SK-N-SH (cell line): ENCODE data around the gene SAMD1. TPM values are rescaled to one million over a fixed set of nuclear protein-coding genes. Genes with fewer than 3 reads are reported as not detected.
A peak's percentile ranks its signal among the peaks of the same experiment; 100 is the strongest.

ENCODE experiments used
- CTCF ChIA-PET: fragments of 300-600, 350-600 bp; formaldehyde crosslinking; extraction: SDS; loops from one replicate; lab custom pipeline; 2021; lab: Yijun Ruan, JAX
- POLR2A ChIA-PET: fragments of 350-600 bp; sonication (Branson Sonifier 250); formaldehyde crosslinking; extraction: SDS; loops from one replicate; lab custom pipeline; 2020; ENCODE audit warnings: antibody characterized with exemption, inconsistent platforms; lab: Yijun Ruan, JAX
- DNase-seq: peaks from one replicate; pipeline ENCODE4 v3.0.0; 2012
- H2AFZ ChIP-seq: fragments of 200-600 bp; sonication (generic); 2 replicates; pipeline ENCODE4 v1.8.1; 2016; ENCODE audit warnings: antibody characterized with exemption, mild to moderate bottlenecking, low read depth
- H3F3A ChIP-seq: fragments of 200-600 bp; sonication (generic); replicated peaks from 2 replicates; pipeline ENCODE3; 2016; ENCODE audit warnings: antibody characterized with exemption, mild to moderate bottlenecking; ENCODE audit not compliant: insufficient read depth
- H3K27ac ChIP-seq, 2 experiments: fragments of 200-500 bp in 1 of 2; fragments of 200-600 bp in 1 of 2; sonication (Bioruptor generic) in 1 of 2; sonication (generic), shearing (Covaris generic) in 1 of 2; 2 replicates each; pipeline versions ENCODE4 v1.5.1 to v1.6.1; 2014 to 2016; ENCODE audit warnings: low read depth in 2 of 2, inconsistent platforms in 1 of 2, low read length in 1 of 2, mild to moderate bottlenecking in 1 of 2, mixed read lengths in 1 of 2
- H3K27me3 ChIP-seq: fragments of 200-600 bp; sonication (generic), shearing (Covaris generic); 2 replicates; pipeline ENCODE4 v1.6.1; 2016; ENCODE audit warnings: mixed run types; ENCODE audit not compliant: insufficient read depth
- H3K36me3 ChIP-seq, 2 experiments: fragments of 200-500 bp in 1 of 2; fragments of 200-600 bp in 1 of 2; sonication (Bioruptor generic) in 1 of 2; sonication (generic) in 1 of 2; replicated peaks in 1 of 2; 2 replicates each; pipeline versions ENCODE3 to v1.5.1; 2014 to 2016; ENCODE audit warnings: low read length in 1 of 2, mild to moderate bottlenecking in 1 of 2; ENCODE audit not compliant: insufficient read depth in 2 of 2, control insufficient read depth in 1 of 2
- H3K4me1 ChIP-seq, 2 experiments: fragments of 200-500 bp in 1 of 2; fragments of 200-600 bp in 1 of 2; sonication (Bioruptor generic) in 1 of 2; sonication (generic), shearing (Covaris generic) in 1 of 2; 2 replicates each; pipeline versions ENCODE4 v1.5.1 to v1.6.1; 2014 to 2016; ENCODE audit warnings: low read depth in 1 of 2, low read length in 1 of 2, mixed run types in 1 of 2; ENCODE audit not compliant: insufficient read depth in 2 of 2, control insufficient read depth in 1 of 2
- H3K4me2 ChIP-seq: fragments of 200-600 bp; sonication (generic), shearing (Covaris generic); 2 replicates; pipeline ENCODE4 v1.6.1; 2017; ENCODE audit warnings: mixed run types
- H3K4me3 ChIP-seq, 2 experiments: fragments of 200-500 bp in 1 of 2; fragments of 200-600 bp in 1 of 2; sonication (Bioruptor generic) in 1 of 2; sonication (generic), shearing (Covaris generic) in 1 of 2; 2 replicates each; pipeline versions ENCODE4 v1.5.1 to v1.8.1; 2014 to 2016; ENCODE audit warnings: low read depth in 2 of 2, inconsistent platforms in 1 of 2, low read length in 1 of 2, mild to moderate bottlenecking in 1 of 2, mixed read lengths in 1 of 2, moderate library complexity in 1 of 2
- H3K79me2 ChIP-seq: fragments of 200-600 bp; sonication (generic); 2 replicates; pipeline ENCODE4 v1.8.1; 2017; ENCODE audit warnings: mild to moderate bottlenecking; ENCODE audit not compliant: insufficient read depth
- H3K9ac ChIP-seq: fragments of 200-600 bp; sonication (generic); 2 replicates; pipeline ENCODE4 v1.6.1; 2017; ENCODE audit warnings: mixed run types
- H3K9me2 ChIP-seq: fragments of 200-600 bp; sonication (generic); 2 replicates; pipeline ENCODE4 v1.6.1; 2017; ENCODE audit warnings: mixed run types
- H3K9me3 ChIP-seq: fragments of 200-600 bp; sonication (generic); 2 replicates; pipeline ENCODE4 v1.6.1; 2017; ENCODE audit warnings: mixed run types, mild to moderate bottlenecking, moderate library complexity
- H4K20me1 ChIP-seq: fragments of 200-600 bp; sonication (generic); 2 replicates; pipeline ENCODE4 v1.6.1; 2017; ENCODE audit warnings: mild to moderate bottlenecking, mixed run types; ENCODE audit not compliant: insufficient read depth
- EZH2phosphoT487 ChIP-seq: fragments of 200-600 bp; sonication (generic); IDR thresholded peaks from 2 replicates; pipeline ENCODE4 v1.6.1; 2017; ENCODE audit warnings: low read depth, mixed run types, mild to moderate bottlenecking, antibody characterized with exemption, moderate library complexity, borderline replicate concordance
- FOSL2 ChIP-seq: IDR thresholded peaks from 2 replicates; pipeline ENCODE4 v1.4.0; 2012; ENCODE audit warnings: low read depth, mild to moderate bottlenecking, moderate library complexity, borderline replicate concordance
- FOXJ3 ChIP-seq: sonication (generic); formaldehyde crosslinking; IDR thresholded peaks from 2 replicates; pipeline ENCODE4 v1.5.1; 2020; ENCODE audit warnings: mild to moderate bottlenecking, missing genetic modification reagents
- GABPA ChIP-seq: IDR thresholded peaks from 2 replicates; pipeline ENCODE4 v1.4.0; 2012; ENCODE audit warnings: low read depth, mild to moderate bottlenecking
- GATA2 ChIP-seq: sonication (generic); formaldehyde crosslinking; IDR thresholded peaks from 2 replicates; pipeline ENCODE4 v1.5.0; 2020; ENCODE audit warnings: mild to moderate bottlenecking, missing genetic modification reagents
- MEF2A ChIP-seq: IDR thresholded peaks from 2 replicates; pipeline ENCODE4 v1.4.0; 2012; ENCODE audit warnings: low read depth, borderline replicate concordance
- NRF1 ChIP-seq: IDR thresholded peaks from 2 replicates; pipeline ENCODE4 v1.6.1; 2012; ENCODE audit warnings: low read depth, mild to moderate bottlenecking, low read length
- RAD21 ChIP-seq: IDR thresholded peaks from 2 replicates; pipeline ENCODE4 v1.6.1; 2012; ENCODE audit warnings: mild to moderate bottlenecking, low read length
- RCOR1 ChIP-seq: fragments of 150-350 bp; IDR thresholded peaks from 2 replicates; pipeline ENCODE4 v1.6.1; 2017; ENCODE audit warnings: antibody characterized with exemption, low read length
- RXRA ChIP-seq: IDR thresholded peaks from 2 replicates; pipeline ENCODE4 v1.4.0; 2012; ENCODE audit warnings: low read depth, mild to moderate bottlenecking, borderline replicate concordance
- SIN3A ChIP-seq: IDR thresholded peaks from 2 replicates; pipeline ENCODE4 v1.6.1; 2012; ENCODE audit warnings: low read depth, mild to moderate bottlenecking, low read length, moderate library complexity, borderline replicate concordance
- SMC3 ChIP-seq: IDR thresholded peaks from 2 replicates; pipeline ENCODE4 v1.6.1; 2012; ENCODE audit warnings: low read depth, low read length, improper control_type of control experiment
- TAF1 ChIP-seq: IDR thresholded peaks from 2 replicates; pipeline ENCODE4 v1.6.1; 2012; ENCODE audit warnings: low read depth, mild to moderate bottlenecking, low read length, moderate library complexity, borderline replicate concordance
- TEAD4 ChIP-seq: IDR thresholded peaks from 2 replicates; pipeline ENCODE4 v1.4.0; 2012; ENCODE audit warnings: mild to moderate bottlenecking, borderline replicate concordance; ENCODE audit not compliant: insufficient read depth
- YY1 ChIP-seq: IDR thresholded peaks from 2 replicates; pipeline ENCODE4 v1.4.0; 2012; ENCODE audit warnings: low read depth, mild to moderate bottlenecking
- WGBS: methylation state at CpG from one replicate; pipeline ENCODE4 v1.1.6; 2017; ENCODE audit warnings: low lambda C conversion rate; 5-methylcytosine and 5-hydroxymethylcytosine counted together
- polyA plus RNA-seq, 3 experiments: library from polyadenylated mRNA; depleted of rRNA; stranded (reverse); fragments of >200 nt; gene quantifications; 2 replicates each; pipeline ENCODE4 v1.2.3, GENCODE V29; 2012
- TF ChIP-seq, protein P1 (sequence below): fragments of 200-600 bp; sonication (generic); IDR thresholded peaks from 2 replicates; pipeline ENCODE4 v1.6.1; 2017; ENCODE audit warnings: antibody characterized with exemption, mild to moderate bottlenecking, moderate library complexity
- TF ChIP-seq, protein P2 (sequence below): IDR thresholded peaks from 2 replicates; pipeline ENCODE4; 2012
- TF ChIP-seq, protein P3 (sequence below): IDR thresholded peaks from 2 replicates; pipeline ENCODE4 v1.6.1; 2012; ENCODE audit warnings: mild to moderate bottlenecking, low read depth, low read length, moderate library complexity
- TF ChIP-seq, protein P4 (sequence below): IDR thresholded peaks from 2 replicates; pipeline ENCODE4 v1.4.0; 2012; ENCODE audit warnings: low read depth, borderline replicate concordance
- TF ChIP-seq, protein P5 (sequence below): IDR thresholded peaks from 2 replicates; pipeline ENCODE4 v1.4.0; 2012; ENCODE audit warnings: low read depth, borderline replicate concordance

Gene SAMD1
- polyA plus RNA-seq, 1 of the 3 experiments (the other 2 are of a cell fraction) = 19.0 TPM

DNA sequence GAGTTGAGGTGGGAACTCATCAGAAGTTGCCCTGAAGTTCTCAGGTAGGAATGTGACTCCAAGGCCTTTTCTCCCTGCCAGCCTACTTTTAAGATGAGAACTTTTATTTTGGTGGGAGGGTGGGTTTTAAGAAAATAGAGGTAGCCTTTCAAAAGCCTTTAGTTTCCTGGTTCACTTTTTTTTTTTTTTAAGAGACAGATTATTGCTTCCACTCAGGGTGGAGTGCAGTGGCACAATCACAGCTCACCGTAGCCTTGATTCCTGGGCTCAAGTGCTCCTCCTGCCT, 7.9 kb downstream of the SAMD1 start (continued):
- TF ChIP-seq SMC3 (no peak), RCOR1 (no peak), FOXJ3 (no peak), RXRA (no peak), EZH2phosphoT487 (no peak)

DNA sequence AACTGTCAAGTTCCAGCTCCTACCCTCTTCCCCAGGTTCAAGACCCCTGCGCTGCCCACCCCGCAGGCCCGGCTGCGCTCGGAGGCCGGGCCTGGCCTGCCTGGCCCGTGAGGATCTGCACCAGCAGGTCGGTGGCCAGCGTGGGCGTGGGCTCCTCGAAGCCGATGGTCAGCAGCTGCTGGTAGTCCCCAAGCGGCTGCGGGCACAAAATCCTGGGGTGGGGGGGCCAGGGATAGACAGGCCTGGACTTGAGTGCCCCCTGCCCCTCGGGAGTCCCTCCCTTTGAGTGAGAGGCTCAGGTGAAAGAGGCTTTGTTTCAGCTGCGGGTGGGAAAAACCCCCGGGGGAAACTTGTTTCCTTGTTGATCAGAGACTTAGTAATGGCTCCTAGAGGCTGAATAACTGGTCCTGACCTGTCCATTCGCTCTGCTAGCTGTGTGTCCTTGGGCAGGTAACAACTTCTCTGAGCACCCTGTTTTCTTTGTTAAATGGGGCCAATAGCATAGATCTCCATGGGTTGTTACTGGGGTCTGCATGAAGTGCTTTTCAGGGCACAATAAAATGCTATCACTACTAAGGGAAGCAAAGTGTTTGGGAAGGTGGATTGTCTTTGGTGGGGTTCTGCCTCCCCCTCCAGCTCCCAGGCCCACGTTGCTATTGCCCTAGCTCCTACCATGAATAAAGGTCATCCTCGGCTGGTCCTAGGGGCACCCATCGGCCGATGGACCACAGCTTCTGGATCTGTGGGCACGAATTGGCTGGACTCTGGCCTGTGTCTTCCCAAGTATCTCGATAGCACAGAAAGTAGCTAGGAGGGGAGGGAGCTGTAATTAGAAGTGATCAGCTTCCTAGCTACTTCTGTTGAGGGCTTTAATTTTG, 8.5 kb downstream of the SAMD1 start:
- Histone ChIP-seq H3K4me1 (peaks cover 3 to 12% of the 10 kb centered on the region in 2 experiments; a peak in 2 of 4 replicates), H4K20me1 (no peaks in the 10 kb centered on the region), H3K27ac (peak overlapping the region; percentile 51 to 52; a peak in 2 of 4 replicates), H3K4me2 (peak overlapping the region; percentile 94), H3K36me3 (peaks cover 4 to 6% of the 10 kb centered on the region in 2 experiments), H3K4me3 (peak overlapping the region; percentile 68 to 77), H3K9me2 (no peaks in the 10 kb centered on the region), H3K9ac (peak overlapping the region; percentile 78), H3F3A (peaks cover 14% of the 10 kb centered on the region), H3K27me3 (no peaks in the 10 kb centered on the region), H3K9me3 (no peaks in the 10 kb centered on the region), H2AFZ (peak overlapping the region; percentile 72; the same call in 1 of the 2 replicates), H3K79me2 (peaks cover 19% of the 10 kb centered on the region; the same call in 1 of the 2 replicates)
- POLR2A ChIA-PET = interaction anchor here (0.6 to 1.6 kb wide), 4 partner anchors 10 to 216 kb away, joined by 3 to 5 read pairs (median 4); partner anchors contain the start of genes ASF1B and MISP3
- CTCF ChIA-PET = interaction anchor here (0.7 to 6.6 kb wide), 7 partner anchors 9 to 489 kb away, joined by 3 to 37 read pairs (median 4); partner anchors contain the start of genes ASF1B, IL27RA, MISP3 and NDUFB7
- WGBS = 6% methylated on average over 11 of the region's 24 CpGs
- no peak for DNase-seq
- no peak for TF ChIP-seq SIN3A
- no peak for TF ChIP-seq TEAD4
- no peak for TF ChIP-seq GATA2 (CRISPR knock-in tag)
- TF ChIP-seq TAF1 = no peak
- TF ChIP-seq, protein P1, sequence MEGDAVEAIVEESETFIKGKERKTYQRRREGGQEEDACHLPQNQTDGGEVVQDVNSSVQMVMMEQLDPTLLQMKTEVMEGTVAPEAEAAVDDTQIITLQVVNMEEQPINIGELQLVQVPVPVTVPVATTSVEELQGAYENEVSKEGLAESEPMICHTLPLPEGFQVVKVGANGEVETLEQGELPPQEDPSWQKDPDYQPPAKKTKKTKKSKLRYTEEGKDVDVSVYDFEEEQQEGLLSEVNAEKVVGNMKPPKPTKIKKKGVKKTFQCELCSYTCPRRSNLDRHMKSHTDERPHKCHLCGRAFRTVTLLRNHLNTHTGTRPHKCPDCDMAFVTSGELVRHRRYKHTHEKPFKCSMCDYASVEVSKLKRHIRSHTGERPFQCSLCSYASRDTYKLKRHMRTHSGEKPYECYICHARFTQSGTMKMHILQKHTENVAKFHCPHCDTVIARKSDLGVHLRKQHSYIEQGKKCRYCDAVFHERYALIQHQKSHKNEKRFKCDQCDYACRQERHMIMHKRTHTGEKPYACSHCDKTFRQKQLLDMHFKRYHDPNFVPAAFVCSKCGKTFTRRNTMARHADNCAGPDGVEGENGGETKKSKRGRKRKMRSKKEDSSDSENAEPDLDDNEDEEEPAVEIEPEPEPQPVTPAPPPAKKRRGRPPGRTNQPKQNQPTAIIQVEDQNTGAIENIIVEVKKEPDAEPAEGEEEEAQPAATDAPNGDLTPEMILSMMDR = no peak
- TF ChIP-seq NRF1 = no peak
- TF ChIP-seq, protein P2, sequence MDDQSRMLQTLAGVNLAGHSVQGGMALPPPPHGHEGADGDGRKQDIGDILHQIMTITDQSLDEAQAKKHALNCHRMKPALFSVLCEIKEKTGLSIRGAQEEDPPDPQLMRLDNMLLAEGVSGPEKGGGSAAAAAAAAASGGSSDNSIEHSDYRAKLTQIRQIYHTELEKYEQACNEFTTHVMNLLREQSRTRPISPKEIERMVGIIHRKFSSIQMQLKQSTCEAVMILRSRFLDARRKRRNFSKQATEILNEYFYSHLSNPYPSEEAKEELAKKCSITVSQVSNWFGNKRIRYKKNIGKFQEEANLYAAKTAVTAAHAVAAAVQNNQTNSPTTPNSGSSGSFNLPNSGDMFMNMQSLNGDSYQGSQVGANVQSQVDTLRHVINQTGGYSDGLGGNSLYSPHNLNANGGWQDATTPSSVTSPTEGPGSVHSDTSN = no peak
- TF ChIP-seq, protein P3, sequence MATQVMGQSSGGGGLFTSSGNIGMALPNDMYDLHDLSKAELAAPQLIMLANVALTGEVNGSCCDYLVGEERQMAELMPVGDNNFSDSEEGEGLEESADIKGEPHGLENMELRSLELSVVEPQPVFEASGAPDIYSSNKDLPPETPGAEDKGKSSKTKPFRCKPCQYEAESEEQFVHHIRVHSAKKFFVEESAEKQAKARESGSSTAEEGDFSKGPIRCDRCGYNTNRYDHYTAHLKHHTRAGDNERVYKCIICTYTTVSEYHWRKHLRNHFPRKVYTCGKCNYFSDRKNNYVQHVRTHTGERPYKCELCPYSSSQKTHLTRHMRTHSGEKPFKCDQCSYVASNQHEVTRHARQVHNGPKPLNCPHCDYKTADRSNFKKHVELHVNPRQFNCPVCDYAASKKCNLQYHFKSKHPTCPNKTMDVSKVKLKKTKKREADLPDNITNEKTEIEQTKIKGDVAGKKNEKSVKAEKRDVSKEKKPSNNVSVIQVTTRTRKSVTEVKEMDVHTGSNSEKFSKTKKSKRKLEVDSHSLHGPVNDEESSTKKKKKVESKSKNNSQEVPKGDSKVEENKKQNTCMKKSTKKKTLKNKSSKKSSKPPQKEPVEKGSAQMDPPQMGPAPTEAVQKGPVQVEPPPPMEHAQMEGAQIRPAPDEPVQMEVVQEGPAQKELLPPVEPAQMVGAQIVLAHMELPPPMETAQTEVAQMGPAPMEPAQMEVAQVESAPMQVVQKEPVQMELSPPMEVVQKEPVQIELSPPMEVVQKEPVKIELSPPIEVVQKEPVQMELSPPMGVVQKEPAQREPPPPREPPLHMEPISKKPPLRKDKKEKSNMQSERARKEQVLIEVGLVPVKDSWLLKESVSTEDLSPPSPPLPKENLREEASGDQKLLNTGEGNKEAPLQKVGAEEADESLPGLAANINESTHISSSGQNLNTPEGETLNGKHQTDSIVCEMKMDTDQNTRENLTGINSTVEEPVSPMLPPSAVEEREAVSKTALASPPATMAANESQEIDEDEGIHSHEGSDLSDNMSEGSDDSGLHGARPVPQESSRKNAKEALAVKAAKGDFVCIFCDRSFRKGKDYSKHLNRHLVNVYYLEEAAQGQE = no peak
- no peak for TF ChIP-seq FOSL2
- TF ChIP-seq, protein P4, sequence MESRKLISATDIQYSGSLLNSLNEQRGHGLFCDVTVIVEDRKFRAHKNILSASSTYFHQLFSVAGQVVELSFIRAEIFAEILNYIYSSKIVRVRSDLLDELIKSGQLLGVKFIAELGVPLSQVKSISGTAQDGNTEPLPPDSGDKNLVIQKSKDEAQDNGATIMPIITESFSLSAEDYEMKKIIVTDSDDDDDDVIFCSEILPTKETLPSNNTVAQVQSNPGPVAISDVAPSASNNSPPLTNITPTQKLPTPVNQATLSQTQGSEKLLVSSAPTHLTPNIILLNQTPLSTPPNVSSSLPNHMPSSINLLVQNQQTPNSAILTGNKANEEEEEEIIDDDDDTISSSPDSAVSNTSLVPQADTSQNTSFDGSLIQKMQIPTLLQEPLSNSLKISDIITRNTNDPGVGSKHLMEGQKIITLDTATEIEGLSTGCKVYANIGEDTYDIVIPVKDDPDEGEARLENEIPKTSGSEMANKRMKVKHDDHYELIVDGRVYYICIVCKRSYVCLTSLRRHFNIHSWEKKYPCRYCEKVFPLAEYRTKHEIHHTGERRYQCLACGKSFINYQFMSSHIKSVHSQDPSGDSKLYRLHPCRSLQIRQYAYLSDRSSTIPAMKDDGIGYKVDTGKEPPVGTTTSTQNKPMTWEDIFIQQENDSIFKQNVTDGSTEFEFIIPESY = no peak
- TF ChIP-seq, protein P5, sequence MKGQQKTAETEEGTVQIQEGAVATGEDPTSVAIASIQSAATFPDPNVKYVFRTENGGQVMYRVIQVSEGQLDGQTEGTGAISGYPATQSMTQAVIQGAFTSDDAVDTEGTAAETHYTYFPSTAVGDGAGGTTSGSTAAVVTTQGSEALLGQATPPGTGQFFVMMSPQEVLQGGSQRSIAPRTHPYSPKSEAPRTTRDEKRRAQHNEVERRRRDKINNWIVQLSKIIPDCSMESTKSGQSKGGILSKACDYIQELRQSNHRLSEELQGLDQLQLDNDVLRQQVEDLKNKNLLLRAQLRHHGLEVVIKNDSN = no peak
- no peak for TF ChIP-seq YY1
- TF ChIP-seq RXRA = no peak
- no peak for TF ChIP-seq GABPA
- TF ChIP-seq RAD21 = no peak
- no peak for TF ChIP-seq MEF2A
- no peak for TF ChIP-seq RCOR1
